Hematopoietic multipotent progenitor cell (in vitro differentiated cells): Measurements from ENCODE around the gene CORO2B. TPM values are rescaled to one million over a fixed set of nuclear protein-coding genes. Genes with fewer than 3 reads are reported as not detected.
A peak's percentile ranks its signal among the peaks of the same experiment; 100 is the strongest.

ENCODE experiments used
- DNase-seq, 3 donors: peaks; one replicate each; pipeline ENCODE4 v3.0.0-alpha.2; 2011 to 2015; ENCODE audit warnings: low read depth in 2 of 3, low spot score in 2 of 3
- total RNA-seq: library from RNA; depleted of rRNA; stranded (reverse); fragments of >200 nt; gene quantifications from one replicate; pipeline ENCODE4 v1.2.3, GENCODE V29; 2012

CORO2B gene
- total RNA-seq, 1 donor, result under 0.01 TPM

GRCh38 chr15:68713874-68714273, 135.1 kb downstream of the CORO2B start:
- no peak for DNase-seq

- DNase-seq, result no peak
Observed at GRCh38 chr15:68715111-68715510, 136.3 kb downstream of the CORO2B start.

GRCh38 chr15:68717951-68718350, 139.2 kb downstream of the CORO2B start:
- DNase-seq, result peak in 2 of 3 donors; percentile 43 to 84

GRCh38 chr15:68718468-68718867, 139.7 kb downstream of the CORO2B start:
- DNase-seq, result no peak

- DNase-seq, result no peak
Observed at GRCh38 chr15:68719051-68719450, 140.3 kb downstream of the CORO2B start.

GRCh38 chr15:68719672-68720071, 140.9 kb downstream of the CORO2B start:
- no peak for DNase-seq

GRCh38 chr15:68721886-68722285, 143.1 kb downstream of the CORO2B start:
- no peak for DNase-seq

GRCh38 chr15:68725736-68726135, 146.9 kb downstream of the CORO2B start:
- DNase-seq, result peak in 1 of 3 donors; percentile 48

- DNase-seq, result no peak
Observed at GRCh38 chr15:68726246-68726645, 147.5 kb downstream of the CORO2B start.

- no peak for DNase-seq
Observed at GRCh38 chr15:68729789-68730411, 151.1 kb downstream of the CORO2B start.

GRCh38 chr15:68730471-68730919, 151.7 kb downstream of the CORO2B start:
- peak in 2 of 3 donors; percentile 50 to 70 for DNase-seq

GRCh38 chr15:68730976-68731897, 152.4 kb downstream of the CORO2B start:
- no peak for DNase-seq

GRCh38 chr15:68732451-68732850, 153.7 kb downstream of the CORO2B start:
- DNase-seq, result no peak

GRCh38 chr15:68733666-68734065, 154.9 kb downstream of the CORO2B start:
- DNase-seq, result peak in 1 of 3 donors; percentile 40

GRCh38 chr15:68734352-68734751, 155.6 kb downstream of the CORO2B start:
- no peak for DNase-seq

- peak in 1 of 3 donors; percentile 41 for DNase-seq
Observed at GRCh38 chr15:68734881-68735280, 156.1 kb downstream of the CORO2B start.

GRCh38 chr15:68735610-68736009, 156.8 kb downstream of the CORO2B start:
- no peak for DNase-seq

GRCh38 chr15:68739390-68740080, 160.7 kb downstream of the CORO2B start:
- no peak for DNase-seq

- no peak for DNase-seq
Observed at GRCh38 chr15:68743256-68743655, 164.5 kb downstream of the CORO2B start.

GRCh38 chr15:68749365-68749764, 170.6 kb downstream of the CORO2B start:
- DNase-seq, result no peak

- no peak for DNase-seq
Observed at GRCh38 chr15:68749793-68750192, 171.0 kb downstream of the CORO2B start.
